ENCODE results near the gene CCDC197. TPM values are rescaled to one million over a fixed set of nuclear protein-coding genes. Genes with fewer than 3 reads are reported as not detected.

The CCDC197 gene
- total RNA-seq, 1 donor: not detected

DNA sequence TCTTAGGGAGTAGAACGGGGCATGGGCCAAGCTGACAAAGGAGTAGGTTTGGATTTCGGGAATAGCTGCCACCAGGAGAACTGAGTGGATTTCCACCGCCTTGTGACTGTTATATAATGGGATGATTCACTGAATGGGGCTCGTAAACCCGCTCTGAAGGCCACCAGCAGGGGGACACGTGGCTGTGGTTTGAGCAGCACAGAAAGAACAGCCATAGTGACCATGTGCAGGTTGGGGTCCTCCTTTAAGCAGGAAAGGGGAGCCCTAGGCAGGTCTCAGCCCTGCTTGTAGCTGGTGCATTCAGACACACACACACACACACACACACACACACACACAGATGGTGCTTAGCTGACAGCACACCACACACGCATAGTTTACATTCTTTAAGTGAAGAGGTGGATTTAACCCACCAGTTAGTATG lies 12.1 kb upstream of the CCDC197 start:
- peak; percentile 69 for DNase-seq (ENCODE audit: low read depth)
- no peak overlapping the region for H3K4me3 ChIP-seq (ENCODE audit: low read depth, low read length)
- TF ChIP-seq, protein P1, sequence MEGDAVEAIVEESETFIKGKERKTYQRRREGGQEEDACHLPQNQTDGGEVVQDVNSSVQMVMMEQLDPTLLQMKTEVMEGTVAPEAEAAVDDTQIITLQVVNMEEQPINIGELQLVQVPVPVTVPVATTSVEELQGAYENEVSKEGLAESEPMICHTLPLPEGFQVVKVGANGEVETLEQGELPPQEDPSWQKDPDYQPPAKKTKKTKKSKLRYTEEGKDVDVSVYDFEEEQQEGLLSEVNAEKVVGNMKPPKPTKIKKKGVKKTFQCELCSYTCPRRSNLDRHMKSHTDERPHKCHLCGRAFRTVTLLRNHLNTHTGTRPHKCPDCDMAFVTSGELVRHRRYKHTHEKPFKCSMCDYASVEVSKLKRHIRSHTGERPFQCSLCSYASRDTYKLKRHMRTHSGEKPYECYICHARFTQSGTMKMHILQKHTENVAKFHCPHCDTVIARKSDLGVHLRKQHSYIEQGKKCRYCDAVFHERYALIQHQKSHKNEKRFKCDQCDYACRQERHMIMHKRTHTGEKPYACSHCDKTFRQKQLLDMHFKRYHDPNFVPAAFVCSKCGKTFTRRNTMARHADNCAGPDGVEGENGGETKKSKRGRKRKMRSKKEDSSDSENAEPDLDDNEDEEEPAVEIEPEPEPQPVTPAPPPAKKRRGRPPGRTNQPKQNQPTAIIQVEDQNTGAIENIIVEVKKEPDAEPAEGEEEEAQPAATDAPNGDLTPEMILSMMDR (IDR thresholded peaks at IDR 0.05; ENCODE audit: insufficient read depth, low read length): peak; percentile 54

DNA sequence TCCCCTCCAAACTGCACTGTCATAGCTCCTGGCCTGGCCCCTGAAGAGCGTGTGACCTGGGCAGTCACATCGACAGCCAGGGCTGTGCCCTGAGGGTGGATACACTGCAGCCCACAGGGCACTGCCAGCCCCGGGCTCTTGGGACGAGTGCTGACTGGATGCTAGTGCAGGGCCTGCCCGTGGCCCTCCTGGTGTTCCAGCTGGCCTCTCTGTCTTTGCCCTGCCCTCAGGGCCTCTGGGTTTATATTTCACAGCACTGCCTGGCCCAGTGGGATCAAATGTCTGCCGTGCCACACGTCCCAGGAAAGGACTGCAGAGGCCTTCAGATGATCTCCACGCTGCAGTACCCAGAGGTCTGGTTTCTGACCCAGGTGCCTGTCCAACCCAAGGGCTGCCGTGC lies 10.1 kb upstream of the CCDC197 start:
- no peak for DNase-seq (ENCODE audit: low read depth)
- H3K4me3 ChIP-seq (ENCODE audit: low read depth, low read length): no peak overlapping the region
- TF ChIP-seq, protein P1 (IDR thresholded peaks at IDR 0.05; ENCODE audit: insufficient read depth, low read length): no peak

DNA sequence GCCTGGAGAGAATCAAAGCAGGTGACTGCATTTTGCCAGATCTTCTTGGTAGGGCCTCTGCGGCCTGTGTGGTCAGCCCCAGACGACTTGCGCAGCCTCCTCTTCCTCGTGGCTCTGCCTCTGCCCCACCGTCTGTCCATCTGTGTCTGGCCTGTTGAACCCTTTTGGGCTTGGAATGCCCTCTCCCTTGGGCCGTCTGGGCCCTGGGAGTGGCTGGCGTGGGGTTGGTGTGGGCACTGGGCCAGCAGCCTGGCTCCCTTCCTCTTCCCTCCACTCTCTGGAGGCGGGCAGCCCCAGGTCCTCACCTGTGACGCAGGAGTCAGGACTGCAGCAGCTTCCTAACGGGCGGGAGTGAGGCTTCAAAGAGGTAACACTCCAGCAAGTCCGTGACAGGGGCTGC lies 9.7 kb upstream of the CCDC197 start:
- no peak overlapping the region for H3K4me3 ChIP-seq (ENCODE audit: low read depth, low read length)
- TF ChIP-seq, protein P1 (IDR thresholded peaks at IDR 0.05; ENCODE audit: insufficient read depth, low read length): no peak
- no peak for DNase-seq (ENCODE audit: low read depth)

DNA sequence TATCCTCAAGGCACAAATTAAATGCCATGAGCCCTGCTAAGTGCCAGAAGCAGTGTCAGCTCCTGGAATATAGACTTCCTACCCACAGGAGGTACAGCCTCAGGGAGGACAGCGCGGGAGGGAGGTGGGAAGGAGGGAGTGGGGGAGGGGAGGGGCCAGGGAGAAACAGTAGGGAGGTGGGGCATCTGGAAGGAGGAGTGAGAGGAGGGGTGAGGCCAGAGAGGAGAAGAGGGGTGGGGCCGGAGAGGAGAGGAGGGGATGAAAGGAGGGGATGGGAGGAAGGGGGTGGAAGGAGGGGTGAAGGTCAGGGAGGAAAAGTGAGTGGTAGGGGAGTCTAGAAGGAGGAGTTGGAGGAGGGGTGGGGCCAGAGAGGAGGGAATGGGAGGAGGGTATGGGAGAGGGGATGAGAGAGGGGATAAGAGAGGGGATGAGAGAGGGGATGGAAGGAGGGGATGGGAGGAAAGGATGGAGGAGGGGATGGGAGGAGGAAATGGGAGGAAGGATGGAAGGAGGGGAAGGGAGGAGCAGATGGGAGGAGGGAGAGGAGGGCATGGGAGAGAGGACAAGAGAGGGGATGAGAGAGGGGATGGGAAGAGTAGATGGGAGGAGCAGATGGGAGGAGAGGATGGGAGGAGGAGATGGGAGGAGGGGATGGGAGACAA lies 9.2 kb upstream of the CCDC197 start:
- DNase-seq (ENCODE audit: low read depth): no peak
- TF ChIP-seq, protein P1 (IDR thresholded peaks at IDR 0.05; ENCODE audit: insufficient read depth, low read length): no peak
- no peak overlapping the region for H3K4me3 ChIP-seq (ENCODE audit: low read depth, low read length)

DNA sequence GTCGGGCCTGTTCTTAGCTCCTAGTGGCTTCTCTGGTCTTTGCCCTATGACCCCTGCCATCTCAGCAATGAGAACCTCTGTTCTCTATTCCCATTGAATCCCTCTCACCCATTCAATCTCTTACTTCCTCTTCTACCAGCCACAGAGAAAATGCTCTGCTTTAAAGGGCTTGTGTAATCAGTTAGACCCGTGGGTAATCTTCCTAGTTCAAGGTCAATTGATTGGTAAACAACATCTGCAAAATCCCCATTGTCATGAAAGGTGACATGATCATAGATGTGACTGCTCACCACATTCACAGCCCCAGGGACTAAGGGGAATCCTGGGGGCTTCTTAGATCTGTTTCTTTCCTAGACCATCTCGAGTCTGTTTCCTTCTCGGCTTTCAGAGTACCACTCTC lies 7.2 kb upstream of the CCDC197 start:
- TF ChIP-seq, protein P1 (IDR thresholded peaks at IDR 0.05; ENCODE audit: insufficient read depth, low read length): no peak
- DNase-seq (ENCODE audit: low read depth): no peak
- H3K4me3 ChIP-seq (ENCODE audit: low read depth, low read length): no peak overlapping the region

DNA sequence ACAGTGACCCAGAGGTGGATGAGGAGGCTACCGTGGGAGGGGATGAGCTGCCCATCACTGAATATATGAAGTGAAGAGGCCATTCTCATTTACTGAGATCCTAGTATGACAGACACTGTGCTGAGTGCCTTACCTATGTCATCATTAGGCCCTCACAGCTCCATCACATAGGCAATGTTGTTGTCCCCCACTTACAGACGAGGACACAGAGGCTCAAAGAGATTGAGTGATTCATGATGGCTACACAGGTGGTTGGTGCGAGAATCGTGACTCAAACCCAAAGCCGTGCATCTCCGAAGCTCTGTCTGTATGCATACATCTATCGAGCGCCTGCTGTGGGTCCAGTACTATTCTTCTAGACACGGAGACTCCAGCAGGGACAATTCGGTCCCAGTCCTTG lies 5.9 kb upstream of the CCDC197 start:
- DNase-seq (ENCODE audit: low read depth): no peak
- H3K4me3 ChIP-seq (ENCODE audit: low read depth, low read length): no peak overlapping the region
- TF ChIP-seq, protein P1 (IDR thresholded peaks at IDR 0.05; ENCODE audit: insufficient read depth, low read length): no peak

DNA sequence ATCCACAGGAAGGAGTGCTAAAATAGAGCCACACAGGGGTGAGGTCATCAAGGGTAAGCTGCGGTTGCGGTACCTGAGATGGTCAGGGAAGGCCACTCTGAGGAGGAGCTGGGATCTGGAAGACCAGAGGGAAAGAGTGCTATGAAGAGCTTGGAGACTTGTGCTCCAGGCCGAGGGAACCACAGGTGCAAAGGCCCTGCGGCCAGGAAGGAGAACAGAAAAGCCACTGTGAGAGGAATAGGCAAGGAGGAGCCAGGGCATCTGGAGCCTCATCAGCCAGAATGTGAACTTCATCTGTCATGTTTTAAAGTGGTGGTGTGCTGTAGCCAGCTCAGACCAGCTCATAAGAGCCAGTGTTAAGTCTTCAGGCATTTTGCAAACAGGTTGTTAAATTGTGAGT lies 5.5 kb upstream of the CCDC197 start:
- DNase-seq (ENCODE audit: low read depth): no peak
- no peak overlapping the region for H3K4me3 ChIP-seq (ENCODE audit: low read depth, low read length)
- TF ChIP-seq, protein P1 (IDR thresholded peaks at IDR 0.05; ENCODE audit: insufficient read depth, low read length): no peak

Data from fibroblast of the aortic adventitia (primary cell).